Lower leg skin (tissue), 3 donors: ENCODE data around the gene PDCD11.

Source experiments
- CTCF ChIP-seq, 3 donors: fragments of 450-650 bp; IDR thresholded peaks; one replicate each; pipeline ENCODE4 v1.5.1; 2016; ENCODE audit warnings: antibody characterized with exemption in 3 of 3, mild to moderate bottlenecking in 3 of 3, moderate library complexity in 2 of 3
- POLR2A ChIP-seq, 2 donors: fragments of 450-650 bp; IDR thresholded peaks; one replicate each; pipeline ENCODE4 v1.6.1; 2016 to 2017; ENCODE audit warnings: antibody characterized with exemption in 2 of 2, mild to moderate bottlenecking in 1 of 2, moderate library complexity in 1 of 2

- TF ChIP-seq CTCF (IDR thresholded peaks at IDR 0.05) (no peak), POLR2A (IDR thresholded peaks at IDR 0.05) (no peak)
Observed at GRCh38 chr10:103472005-103472404, 75.6 kb downstream of the PDCD11 start.
